ENCODE measurements around the gene MOB2.

The MOB2 gene

DNA sequence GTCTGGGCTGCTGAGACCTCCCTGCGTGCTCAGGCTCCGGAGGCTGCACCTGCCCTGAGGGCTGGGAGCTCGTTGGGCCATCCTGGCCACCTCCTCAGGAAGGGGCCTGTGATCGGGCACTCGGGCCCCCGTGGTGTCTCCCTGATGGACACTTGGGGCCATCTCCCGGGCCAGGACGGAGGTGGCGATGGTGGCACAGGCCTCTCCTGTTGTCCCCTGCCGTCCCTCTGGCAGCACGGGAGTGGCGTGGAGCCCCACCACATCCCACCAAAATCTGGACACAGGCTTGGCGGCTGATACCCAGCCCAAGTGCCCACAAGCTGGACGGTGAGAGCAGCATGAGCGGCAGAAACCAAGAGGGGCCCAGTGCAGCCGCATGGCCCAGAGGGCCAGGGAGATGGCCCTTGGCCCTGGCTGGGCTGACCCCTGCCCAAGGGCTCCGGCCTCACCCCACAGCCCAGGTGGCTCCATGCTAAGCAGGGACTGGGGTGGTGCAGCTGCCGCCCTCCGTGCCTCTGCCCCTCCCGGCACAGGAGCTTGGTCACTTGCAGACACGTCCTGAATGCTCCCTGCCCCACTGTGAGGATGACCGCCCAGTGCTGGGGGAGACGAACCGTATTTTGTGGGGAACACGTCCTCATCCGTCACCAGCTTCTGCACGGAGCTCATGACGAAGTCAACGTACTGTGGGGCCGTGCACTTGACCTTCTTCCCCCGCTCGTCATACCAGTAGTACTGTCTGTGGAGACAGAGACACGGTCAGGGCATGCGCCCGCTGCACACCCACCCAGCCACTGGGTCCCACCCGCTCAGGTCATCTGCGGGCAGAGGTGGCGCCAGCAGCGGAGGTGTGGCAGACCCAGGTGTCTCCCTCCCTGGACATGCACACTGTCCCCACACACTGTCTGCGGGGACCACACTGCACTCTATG is 15.6 kb downstream of the MOB2 start:
- no peak for DNase-seq

DNA sequence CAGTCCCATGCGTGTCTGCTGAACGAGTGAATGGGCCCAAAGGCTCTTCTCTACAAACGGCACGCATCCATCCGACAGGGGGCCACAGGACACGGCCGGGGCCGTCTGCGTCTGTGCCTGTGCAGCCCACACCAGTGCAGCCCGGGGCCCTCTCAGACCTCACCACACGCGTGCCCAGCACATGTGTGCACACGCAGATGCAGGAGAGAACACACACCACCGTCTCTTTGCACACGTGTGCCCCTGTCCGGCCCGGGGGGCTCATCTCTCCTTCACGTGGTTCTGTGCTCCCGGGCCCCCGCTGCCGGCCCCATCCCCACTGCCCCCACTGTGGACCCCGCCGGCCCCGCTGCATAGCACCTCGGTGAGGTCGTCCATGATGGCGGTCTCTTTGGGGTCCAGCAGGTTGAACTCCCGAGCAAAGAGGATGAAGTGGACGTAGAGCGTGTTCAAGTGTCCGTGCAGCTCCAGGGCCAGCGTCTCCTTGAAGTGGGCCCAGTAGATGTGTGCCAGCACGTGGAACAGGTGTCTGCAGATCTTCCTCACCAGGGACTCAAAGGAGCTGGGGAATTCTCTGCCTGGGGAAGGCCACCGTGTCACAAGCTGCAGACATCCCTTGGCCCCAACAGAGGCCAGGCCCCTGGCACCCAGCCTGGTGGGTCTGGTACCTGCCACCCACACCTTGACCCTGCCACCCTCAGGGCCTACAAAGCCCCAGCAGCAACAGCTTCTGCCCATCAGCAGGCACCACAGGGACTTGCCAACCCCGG is 16.5 kb downstream of the MOB2 start:
- no peak for DNase-seq

DNA sequence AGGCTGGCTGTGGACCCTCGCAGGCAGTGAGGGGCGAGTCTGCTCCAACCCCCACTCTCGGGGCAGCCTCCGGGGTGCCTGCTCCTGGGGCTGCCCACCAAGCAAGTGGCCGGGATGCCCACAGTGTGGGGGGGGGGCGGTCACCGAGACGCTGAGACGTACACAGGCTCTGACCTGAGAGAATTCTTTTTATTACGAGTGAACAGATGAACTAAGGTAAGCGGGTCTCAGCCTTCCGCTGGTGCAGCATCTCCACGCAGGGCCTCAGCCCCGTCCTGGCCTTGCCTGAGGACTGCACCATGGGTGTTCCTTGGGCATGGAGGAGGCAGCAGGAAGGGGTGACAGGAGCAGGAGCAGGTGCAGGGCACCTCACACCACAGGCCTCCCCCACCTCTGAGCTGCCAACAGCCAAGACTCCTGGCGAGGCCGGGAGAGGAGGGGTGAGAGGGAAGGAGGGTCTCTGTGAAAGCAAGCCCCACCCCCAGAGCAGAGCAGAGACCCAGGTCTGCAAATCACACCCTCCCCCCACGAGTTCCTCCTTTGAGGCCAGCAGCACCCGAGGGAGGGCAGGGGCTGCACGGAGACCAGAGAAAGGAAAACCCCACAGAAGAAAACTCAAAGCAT is 17.2 kb downstream of the MOB2 start:
- DNase-seq: no peak

DNA sequence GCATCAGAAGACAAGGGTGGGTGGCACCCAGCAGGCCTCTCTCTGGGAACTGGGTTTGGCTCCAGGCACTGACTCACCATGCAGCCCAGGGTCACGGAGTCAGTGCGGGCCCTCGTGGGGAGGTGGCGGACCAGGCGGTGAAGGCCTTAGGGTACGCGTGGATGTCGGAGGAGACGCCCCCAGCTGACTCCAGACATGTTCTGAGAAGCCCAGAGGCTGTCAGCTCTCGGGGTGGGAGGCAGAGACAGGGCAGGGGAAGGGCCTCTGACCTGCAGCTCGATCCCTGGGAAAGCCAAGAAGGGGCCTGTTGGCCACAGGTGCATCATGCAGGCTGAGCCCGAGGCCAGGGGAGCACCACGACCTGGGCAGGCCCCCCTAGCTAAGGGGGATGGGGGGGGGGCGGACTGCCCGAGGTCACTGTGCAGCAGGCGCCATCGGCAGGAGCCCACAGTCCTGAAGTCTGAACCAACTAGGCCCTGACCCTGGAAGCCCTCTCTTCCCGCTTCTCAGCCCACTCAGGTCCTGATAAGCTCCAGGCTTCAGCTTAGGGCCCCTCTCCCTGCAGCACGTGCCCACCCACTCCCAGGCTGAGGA is 18.0 kb downstream of the MOB2 start:
- DNase-seq: no peak

DNA sequence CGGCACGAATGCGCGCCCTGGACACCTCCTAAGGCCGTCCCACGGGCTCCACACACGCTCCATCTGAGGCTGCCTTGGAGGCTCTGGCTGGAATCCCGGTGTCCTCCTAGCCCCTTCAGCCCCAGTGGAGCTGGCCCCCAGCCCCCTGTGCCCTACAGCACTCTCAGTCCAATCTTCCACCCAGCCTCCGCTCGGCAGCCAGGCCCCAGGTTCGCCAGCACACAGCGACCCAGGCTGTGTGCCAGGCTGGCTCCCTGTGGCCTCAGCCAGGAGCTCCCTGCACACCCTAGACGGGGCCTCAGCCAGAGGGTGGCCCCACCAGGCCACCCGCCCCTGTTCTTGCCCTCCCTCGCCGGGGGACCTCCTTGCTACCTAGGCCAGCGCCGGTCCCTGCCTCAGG is 18.6 kb downstream of the MOB2 start:
- DNase-seq: no peak

DNA sequence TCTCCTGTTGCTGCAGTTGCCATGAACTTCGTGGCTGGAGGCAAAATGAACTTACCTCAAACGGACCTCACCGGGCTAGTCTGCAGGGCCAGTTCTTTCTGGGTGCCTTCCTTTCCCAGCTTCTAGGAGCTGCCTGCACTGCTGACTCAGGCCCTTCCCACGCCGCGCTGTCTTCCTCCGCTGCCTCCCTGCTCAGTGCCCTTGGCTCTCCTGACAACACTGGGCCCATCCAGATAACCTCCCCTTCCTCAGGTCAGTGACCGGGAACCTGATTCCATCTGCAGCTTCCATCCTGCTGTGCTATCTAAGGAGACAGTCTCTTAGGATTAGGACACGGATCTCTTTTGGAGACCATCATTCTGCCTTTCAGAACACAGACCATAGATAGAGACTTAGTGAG is 19.3 kb downstream of the MOB2 start:
- no peak for DNase-seq

DNA sequence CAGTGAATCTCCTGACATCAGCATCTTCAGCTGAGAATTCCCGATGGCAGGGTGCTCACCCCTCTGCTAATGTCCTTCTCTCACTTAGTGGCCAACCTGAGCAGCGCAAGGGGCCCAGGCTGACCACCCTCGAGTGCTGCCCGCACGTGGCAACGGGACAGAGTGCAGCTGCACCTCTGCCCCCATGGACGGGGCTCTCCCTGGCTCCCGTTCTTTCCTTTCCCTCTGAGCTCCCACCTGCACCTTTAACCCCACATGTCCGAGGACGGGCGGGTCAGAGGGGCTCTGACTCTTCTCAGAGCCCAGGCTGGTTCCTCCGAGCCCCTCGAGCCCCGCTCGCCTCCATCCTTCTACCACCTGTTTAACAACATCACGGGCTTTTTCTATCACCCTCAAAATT is 19.8 kb downstream of the MOB2 start:
- no peak for DNase-seq

DNA sequence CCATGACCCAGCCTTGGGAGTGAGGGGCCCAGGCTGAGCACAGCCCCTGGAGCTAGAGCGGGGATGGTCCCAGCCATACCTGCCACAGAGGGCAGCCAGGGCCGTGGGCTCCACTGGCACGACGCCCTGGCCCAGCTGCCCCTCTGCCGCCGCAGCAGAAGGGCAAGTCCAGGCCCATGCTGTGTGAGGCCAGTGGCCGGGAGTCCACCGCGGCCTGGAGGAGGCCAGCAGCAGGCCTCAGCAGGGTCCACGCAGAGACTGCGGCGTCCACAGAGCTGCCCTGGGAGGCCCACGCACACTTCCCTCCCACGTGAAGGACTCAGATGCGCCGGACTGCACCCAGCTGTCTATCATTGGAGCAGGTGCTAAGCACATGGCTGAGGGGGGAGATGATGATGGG is 23.5 kb downstream of the MOB2 start:
- DNase-seq: no peak

DNA sequence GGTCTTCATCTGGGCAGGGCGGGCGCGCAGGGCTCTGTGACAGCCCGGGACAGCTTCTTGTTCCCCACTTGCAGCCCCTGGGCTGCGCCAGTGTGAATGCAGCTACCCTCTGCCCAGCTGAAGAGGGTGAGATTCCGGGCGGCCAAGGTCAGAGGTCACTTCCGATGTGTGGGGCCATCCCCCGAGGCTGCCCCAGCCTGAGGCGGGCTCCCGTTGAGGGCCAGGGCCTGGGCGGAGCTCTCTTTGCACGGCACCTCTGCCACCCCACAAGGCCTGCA is 23.9 kb downstream of the MOB2 start:
- DNase-seq: no peak

DNA sequence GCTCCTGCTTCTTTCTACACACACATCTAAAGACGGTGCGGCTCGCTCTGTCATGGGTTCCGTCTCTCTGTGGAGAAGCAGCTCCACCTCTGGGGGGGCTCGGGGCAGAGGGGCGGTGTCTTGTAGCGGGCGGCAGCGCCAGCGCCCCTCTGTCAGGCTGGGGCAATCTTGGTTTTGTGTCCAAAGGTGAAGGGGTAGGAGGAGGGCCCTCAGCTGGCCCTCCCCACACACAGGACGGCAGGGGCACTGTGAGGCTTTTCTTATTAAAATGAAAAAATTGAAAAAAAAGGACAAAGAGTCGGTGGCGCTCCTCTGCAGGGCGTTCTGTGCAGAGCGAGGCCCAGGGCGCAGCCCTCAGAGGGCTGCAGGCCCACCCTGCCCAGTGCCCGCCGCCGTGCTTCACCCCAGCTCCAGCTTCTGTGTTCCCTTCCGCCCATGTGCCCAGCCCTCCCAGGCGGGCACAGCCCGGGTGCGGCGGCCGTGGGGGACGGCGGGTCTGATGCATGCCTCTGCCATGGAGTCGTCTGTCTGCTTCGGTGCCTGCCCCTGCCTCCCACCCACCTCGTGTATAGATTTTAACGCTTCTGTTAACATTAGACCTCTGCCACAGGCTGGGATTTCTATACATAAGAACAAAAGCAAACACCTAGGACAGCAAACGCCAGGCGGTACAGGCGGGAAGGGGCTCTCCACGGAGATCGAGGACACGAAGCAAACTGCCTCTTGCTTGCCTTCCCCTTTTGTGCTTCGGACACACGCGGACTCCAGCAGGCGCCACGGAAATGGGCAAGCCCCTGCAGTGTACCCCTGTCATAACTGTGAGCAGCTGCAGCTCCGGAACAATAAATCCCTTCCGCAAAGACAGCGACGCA is 24.5 kb downstream of the MOB2 start:
- no peak for DNase-seq

DNA sequence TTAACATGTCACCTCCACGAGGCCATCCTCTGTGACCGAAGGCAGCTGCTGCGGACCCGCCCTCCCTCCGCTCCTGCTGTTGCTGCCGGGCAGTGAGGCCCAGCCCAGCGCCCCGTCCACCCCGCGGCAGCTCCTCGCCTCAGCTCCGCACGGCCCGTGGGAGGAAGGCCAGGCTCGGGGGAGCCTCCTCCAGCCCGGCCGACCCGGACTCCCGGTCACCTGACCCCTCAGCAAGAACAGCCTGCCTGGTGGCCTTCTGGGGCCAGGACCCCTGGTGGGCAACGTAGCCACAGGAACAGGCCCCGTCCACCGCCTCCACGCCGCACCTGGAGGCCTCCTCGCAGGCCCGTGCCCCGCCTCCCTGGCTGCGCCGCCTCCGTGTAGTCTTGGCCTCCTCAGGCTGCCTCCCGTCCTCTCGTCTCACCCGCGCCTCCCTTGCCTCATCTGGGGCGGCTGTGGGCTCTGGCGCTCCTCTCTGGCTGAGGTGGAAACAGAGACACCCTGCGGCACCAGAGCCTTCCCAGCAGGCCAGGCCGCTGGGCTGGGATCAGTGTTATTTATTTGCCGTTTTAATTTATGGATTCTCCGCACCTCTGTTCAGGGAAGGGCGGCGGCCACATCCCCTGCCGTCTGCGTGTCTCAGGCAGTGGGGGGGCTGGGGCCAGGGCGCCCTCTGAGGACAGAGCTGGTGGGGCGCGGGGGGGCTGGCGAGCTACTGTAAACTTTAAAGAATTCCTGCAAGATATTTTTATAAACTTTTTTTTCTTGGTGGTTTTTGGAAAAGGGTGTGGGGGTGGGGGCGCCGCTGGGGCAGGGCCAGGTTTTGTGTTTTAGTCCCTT is 25.4 kb downstream of the MOB2 start:
- no peak for DNase-seq

DNA sequence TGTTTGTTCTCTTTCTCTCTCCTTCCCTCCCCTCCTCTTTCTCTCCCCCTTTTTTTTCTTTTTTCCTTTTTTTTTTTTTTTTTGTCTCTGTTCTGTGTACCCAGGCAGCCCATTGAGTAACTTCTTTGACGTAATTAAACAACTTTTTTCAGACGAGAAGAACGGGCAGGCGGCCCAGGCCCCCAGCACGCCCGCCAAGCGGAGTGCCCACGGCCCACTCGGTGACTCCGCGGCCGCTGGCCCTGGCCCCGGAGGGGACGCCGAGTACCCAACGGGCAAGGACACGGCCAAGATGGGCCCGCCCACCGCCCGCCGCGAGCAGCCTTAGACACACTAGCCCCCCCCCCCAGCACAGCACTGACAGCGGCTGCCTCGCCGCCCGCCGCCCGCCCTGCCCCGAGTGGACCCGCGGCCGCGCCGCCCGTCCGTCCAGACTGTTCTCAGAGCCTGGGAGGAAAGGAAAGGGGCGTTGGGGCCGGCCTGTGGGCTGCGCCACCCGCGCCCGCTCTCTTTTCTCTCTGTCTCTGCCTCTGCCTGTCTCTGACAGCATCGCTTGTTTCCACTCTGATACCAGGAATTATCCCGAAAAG is 26.1 kb downstream of the MOB2 start:
- DNase-seq: no peak

DNA sequence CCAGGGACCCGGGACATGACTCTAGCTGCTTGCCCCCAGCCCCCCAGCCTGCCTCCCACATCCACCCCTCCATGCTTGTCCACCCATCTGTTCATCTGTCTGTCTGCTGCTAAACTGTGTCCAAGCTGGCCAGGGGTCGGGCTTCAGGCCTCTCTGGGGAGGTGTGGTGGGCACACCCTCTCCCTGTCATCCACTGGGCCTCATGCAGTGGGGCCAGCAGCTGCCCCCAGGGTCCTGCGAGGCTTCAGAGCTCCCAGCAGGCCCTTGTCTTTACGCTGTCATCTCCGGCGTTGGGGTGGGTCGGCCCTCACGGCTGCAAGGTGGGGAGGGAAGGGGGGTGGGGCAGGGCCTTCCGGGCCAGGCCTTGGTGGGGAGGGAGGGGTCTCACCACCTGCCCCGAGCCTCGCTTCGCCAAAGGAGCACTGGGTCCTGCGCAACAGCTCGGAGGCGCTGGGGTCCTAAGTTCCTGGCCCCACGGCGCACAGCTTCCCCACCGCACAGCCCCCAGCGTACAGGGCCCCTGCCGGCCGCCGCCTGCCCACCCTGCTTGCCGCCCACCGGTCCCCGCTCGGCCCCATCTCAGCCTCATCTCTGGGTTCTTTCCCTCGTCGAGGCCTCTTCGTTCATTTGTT is 26.7 kb downstream of the MOB2 start:
- DNase-seq: no peak

DNA sequence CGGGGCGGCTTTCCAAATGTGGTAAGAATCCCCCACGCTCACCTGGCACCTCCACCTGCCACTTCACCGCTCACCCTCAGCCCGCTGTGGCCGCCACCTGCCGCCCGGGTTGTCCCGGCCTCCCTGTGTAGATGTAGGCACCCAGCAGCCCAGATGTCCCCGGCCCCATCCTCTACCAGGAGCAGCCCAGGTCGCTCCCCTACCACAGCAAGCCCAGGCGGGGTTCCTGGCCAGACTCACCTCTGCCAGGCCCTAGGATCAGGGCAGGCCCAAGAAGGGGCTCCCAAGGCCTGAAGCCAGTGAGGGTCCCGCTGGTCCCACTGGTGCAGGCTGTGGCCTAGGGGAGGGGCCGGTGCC is 27.4 kb downstream of the MOB2 start:
- no peak for DNase-seq

DNA sequence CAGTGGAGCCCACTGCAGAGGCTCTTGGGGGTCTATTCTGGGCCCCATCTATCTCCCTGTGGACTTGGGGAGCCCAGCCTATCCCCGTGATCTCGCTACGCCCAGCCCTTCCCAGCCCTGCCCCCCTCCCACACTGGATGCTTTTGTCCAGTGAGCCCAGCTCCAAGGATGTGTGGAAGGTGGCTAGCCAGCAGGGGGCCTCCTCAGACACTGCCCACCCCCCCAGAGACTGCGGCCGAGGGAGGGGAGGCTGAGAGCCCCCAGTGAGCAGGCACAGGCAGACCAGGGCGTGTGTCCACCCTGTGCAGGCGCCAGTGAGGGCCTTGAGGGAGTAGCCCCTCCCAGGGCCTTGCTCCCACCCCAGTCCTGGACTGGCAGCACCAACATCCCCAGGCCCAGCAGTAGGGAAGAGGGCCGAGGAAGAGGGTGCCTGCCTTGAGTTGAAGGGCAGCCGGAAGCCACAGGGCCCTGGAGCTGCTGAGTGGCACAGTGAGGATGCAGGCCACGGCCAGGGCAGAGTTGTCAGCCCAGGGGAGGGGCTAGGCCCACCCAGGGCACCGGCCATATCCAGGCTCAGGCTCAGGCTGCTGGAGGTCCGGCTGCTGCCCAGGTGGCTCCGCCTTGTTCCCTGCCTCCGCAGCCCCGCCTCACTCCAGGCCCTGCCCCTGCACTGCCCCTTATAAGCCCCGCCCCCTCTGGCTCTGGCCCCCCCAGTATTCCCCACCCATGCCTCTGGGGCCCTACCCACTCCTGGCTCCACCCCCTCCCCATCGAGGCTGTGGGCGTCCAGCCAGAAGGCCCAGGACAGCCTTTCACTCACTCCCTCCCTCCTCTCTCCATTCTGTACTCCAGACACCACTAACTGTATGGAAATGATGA is 28.0 kb downstream of the MOB2 start:
- no peak for DNase-seq

DNA sequence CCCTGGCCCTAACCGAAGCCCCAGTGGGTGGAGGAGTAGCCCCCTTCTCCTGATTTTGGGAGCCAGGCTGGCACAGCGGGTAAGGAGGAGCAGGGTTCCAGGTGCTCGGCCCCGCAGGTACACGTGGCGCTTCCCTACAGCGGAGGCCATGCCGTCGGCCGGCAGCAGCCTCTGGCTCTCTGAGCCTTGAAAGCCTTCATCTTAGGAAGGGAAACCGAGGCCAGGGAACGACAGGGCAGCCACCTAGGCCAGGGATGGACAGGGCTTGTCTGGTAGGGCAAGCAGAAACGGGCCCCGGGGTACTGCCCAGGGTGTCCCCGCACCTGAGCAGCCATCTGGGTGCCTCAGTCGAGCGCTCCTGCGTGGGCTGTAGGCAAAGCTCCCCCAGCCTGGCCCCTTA is 28.7 kb downstream of the MOB2 start:
- DNase-seq: no peak

DNA sequence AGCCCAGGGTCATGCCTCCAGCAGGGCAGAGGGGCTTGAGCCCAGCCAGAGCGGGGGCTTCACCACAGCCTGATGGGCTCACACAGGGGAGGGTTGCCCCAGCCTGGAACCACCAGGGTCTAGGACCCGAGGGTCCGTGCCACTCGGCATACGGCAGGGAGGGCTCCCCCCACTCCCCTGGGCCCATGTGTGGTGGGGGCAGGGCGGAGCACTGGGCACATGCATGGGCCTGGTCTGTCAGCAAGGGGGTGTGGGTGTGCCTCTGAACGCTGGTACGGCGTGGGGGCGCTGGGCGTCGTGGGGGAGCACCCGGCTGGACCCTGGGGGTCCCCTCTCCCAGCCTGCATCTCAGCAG is 29.3 kb downstream of the MOB2 start:
- no peak for DNase-seq

DNA sequence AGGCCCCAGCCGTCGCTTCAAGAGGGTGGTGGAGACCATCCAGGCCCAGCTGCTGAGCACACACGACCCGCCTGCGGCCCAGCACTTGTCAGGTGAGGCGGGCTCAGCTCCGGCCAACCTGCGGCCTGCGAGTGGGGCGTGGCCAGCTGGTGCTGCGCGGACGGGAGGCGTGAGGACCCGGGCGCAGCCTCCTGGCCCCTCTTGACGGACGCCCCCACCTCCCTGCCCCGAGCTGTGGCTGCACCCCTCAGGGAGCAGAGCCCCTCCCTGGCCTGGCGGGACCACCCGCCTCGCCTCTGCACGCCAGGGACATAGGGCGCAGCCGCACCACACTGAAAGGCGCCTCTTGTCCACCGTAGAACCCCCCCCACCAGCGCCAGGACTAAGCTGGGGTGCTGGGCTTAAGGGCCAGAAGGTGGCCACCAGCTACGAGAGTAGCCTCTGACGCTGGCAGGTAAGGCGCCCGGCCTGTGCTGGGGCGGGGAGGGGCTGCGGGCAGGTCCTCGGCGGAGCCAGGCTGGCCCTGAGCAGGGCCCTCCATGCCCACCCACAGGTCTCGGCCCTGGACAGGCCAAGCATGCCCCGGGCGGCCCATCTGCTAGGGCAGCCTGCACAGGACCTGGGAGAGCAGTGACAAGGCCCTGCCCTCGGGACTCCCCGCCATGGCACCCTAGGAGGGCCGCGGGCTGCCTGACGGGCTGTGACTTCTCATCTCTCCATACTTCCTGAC is 29.8 kb downstream of the MOB2 start:
- no peak for DNase-seq

DNA sequence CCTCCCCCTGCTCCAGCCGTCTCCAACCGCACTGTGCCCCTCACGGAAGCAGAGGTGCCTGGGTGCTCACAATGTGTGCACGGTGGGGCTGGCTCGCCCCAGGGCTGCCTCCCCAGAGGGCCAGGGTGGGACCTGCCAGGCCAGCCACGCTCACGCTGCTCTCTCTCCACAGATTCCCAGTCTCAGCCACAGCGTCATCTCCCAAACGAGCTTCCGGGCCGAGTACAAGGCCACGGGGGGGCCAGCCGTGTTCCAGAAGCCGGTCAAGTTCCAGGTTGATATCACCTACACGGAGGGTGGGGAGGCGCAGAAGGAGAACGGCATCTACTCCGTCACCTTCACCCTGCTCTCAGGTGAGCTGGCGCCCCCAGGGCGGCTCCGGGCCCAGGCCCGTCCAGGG is 30.4 kb downstream of the MOB2 start:
- DNase-seq: no peak

DNA sequence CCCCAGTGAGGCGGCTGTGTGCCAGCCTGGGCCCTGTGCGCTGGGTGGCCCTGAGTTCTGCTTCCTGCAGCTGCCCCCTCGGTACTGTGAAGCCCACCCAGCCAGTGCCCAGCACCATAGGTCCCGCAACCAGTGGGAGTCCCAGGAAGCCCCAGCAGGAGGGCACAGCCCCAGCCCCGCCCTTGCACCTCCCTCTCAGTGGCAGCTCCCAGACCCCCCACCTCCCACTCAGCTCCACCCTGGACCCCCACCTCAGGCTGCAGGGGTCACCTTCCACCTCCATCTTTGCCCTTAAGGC is 30.9 kb downstream of the MOB2 start:
- no peak for DNase-seq

All from CD4-positive, alpha-beta T cell treated with Interleukin-10 for 1 hour (primary cell).